Erythroblast (primary cell): Measurements from ENCODE around the gene ZFP91.

ENCODE experiments used
- GATA1 ChIP-seq: IDR thresholded peaks from 2 replicates; pipeline ENCODE4 v1.6.1; 2011; ENCODE audit warnings: low read depth, mild to moderate bottlenecking, control low read depth, low read length, moderate library complexity
- POLR2A ChIP-seq: IDR thresholded peaks from 2 replicates; pipeline ENCODE4 v1.6.1; 2011; ENCODE audit warnings: mild to moderate bottlenecking, low read length

- TF ChIP-seq POLR2A, result no peak
- TF ChIP-seq GATA1, result no peak
These were observed 5.3 kb upstream of the ZFP91 start for GRCh38 chr11:58573451-58574104.
